ENCODE results near the gene CCNA1. TPM values are rescaled to one million over a fixed set of nuclear protein-coding genes. Genes with fewer than 3 reads are reported as not detected.

CCNA1 gene
- total RNA-seq, 1 donor from 2014 or later: 0.20 TPM

DNA sequence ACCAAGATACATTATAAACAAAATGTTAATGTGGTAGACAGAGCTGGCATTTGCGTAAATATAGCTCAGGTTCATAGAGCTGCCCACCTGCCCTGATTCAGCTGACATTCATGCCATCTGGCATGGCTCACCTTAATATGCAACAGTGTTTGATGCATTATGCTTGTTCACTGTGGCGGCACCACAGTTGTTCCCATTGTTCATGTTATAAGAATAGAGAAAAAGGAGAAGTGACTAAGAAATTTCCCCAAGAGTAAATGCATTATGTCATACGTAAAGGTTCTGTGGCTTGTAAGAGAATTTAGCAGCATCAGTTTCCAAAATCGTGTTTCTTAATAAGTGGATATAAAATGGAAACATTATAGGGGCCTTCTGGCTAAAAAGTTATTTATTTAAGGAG, 4.5 kb downstream of the CCNA1 start:
- no peaks in the 10 kb centered on the region for H3K36me3 Mint-ChIP-seq (ENCODE audit: low read depth)
- H3K4me1 Mint-ChIP-seq: peaks cover 8% of the 10 kb centered on the region
- H3K9me3 Mint-ChIP-seq: no peaks in the 10 kb centered on the region
- peaks cover 17% of the 10 kb centered on the region for H3K27me3 Mint-ChIP-seq
- intact Hi-C loops (cut with micrococcal nuclease): no loop called here
- no peak overlapping the region for H3K4me3 Mint-ChIP-seq
- ChIA-PET CTCF (no interaction called here), POLR2A (no interaction called here)
- H3K27ac Mint-ChIP-seq: no peak overlapping the region
- TF ChIP-seq, protein P1, sequence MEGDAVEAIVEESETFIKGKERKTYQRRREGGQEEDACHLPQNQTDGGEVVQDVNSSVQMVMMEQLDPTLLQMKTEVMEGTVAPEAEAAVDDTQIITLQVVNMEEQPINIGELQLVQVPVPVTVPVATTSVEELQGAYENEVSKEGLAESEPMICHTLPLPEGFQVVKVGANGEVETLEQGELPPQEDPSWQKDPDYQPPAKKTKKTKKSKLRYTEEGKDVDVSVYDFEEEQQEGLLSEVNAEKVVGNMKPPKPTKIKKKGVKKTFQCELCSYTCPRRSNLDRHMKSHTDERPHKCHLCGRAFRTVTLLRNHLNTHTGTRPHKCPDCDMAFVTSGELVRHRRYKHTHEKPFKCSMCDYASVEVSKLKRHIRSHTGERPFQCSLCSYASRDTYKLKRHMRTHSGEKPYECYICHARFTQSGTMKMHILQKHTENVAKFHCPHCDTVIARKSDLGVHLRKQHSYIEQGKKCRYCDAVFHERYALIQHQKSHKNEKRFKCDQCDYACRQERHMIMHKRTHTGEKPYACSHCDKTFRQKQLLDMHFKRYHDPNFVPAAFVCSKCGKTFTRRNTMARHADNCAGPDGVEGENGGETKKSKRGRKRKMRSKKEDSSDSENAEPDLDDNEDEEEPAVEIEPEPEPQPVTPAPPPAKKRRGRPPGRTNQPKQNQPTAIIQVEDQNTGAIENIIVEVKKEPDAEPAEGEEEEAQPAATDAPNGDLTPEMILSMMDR (IDR thresholded peaks at IDR 0.05): no peak
- DNase-seq: no peak
- no peak for ATAC-seq (ENCODE audit: low read depth)

DNA sequence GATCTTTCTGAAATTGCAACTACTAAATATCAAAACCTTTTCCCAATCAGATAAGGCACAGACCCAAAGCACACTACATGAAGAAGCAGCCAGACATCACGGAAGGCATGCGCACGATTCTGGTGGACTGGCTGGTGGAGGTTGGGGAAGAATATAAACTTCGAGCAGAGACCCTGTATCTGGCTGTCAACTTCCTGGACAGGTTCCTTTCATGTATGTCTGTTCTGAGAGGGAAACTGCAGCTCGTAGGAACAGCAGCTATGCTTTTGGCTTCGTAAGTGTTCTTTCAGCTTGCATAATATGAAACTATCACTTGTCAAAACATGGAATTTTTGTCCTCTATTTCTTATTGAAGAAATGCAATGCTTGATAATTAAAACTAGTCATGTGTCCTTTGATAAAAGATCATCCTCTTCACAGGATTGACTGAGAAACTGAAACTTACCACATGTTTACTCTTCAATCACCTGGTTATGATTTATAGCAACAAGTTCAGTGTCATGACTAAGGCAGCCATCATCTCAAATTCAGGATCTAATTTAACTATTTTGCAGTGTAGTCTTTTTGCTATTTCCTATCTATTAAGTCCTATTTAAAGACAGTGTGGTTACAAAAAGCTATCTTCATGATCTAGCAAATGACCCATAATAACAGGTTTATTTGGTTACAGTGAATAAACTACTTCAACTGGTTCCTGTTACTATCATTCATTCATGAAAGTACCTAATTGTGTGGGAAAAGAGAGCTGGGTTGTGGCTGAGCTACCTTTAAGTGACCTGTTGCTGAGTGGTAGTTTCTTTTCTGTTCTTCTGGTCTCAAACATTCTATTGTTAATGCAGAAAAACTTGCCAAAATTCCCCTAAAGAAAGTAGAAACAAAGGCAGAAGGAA, 6.5 kb downstream of the CCNA1 start:
- DNase-seq (no peak), ATAC-seq (ENCODE audit: low read depth) (no peak)
- Mint-ChIP-seq H3K4me1 (peaks cover 1% of the 10 kb centered on the region), H3K9me3 (no peaks in the 10 kb centered on the region), H3K27me3 (peaks cover 8% of the 10 kb centered on the region), H3K4me3 (no peak overlapping the region), H3K36me3 (ENCODE audit: low read depth) (no peaks in the 10 kb centered on the region), H3K27ac (no peak overlapping the region)
- intact Hi-C loops (cut with micrococcal nuclease): no loop called here
- ChIA-PET POLR2A (no interaction called here), CTCF (no interaction called here)
- TF ChIP-seq, protein P1 (IDR thresholded peaks at IDR 0.05): no peak

DNA sequence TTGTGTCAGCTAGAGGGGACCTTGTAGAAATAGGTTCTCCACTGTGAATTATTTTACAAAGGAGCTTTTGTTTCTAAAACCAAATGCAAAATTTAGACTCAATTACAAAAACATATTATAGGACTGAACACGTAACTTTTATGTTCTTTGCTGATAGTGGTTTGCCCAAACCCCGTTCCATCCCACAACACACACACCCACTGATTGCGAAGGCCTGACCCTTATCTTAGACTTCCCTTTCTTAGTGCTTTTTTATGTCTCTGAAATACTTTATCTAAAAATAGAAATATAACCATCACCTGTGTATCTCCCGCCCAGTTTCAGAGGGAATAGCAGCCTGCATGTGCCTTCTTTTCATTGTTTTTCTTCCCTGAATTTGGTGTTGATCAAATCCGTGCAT, 13.0 kb downstream of the CCNA1 start:
- Mint-ChIP-seq H3K9me3 (no peaks in the 10 kb centered on the region), H3K27me3 (peaks cover 1% of the 10 kb centered on the region), H3K27ac (no peak overlapping the region), H3K36me3 (ENCODE audit: low read depth) (no peaks in the 10 kb centered on the region), H3K4me1 (no peaks in the 10 kb centered on the region), H3K4me3 (no peak overlapping the region)
- ChIA-PET CTCF (no interaction called here), POLR2A (no interaction called here)
- TF ChIP-seq, protein P1 (IDR thresholded peaks at IDR 0.05): no peak
- intact Hi-C loops (cut with micrococcal nuclease): no loop called here
- ATAC-seq (ENCODE audit: low read depth) (no peak), DNase-seq (no peak)

DNA sequence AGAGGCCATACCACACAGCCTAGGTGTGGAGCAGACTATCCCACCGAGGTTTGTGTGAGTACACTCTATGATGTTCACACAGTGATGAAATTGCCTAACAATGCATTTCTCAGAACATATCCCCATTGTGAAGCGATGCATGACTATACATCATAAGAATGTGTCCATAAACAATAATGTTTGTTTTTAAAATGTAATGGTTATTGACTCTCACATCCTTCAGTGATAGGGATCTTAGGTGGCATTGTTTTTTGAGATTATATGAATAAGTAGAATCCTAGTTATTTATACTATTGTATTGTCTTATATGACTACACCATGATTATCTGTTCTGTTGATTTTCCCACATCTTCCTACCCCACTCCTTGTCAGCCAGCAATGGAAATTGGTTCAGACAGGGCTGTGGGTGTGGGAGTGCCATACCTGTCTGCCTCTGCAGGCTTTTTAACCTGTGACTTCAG, 13.6 kb downstream of the CCNA1 start:
- CTCF ChIA-PET: no interaction called here
- Mint-ChIP-seq H3K27ac (no peak overlapping the region), H3K36me3 (ENCODE audit: low read depth) (no peaks in the 10 kb centered on the region), H3K4me1 (no peaks in the 10 kb centered on the region), H3K9me3 (no peaks in the 10 kb centered on the region), H3K27me3 (peaks cover 1% of the 10 kb centered on the region), H3K4me3 (no peak overlapping the region)
- intact Hi-C loops (cut with micrococcal nuclease): no loop called here
- TF ChIP-seq, protein P1 (IDR thresholded peaks at IDR 0.05): no peak
- POLR2A ChIA-PET: no interaction called here
- ATAC-seq (ENCODE audit: low read depth) (no peak), DNase-seq (no peak)

DNA sequence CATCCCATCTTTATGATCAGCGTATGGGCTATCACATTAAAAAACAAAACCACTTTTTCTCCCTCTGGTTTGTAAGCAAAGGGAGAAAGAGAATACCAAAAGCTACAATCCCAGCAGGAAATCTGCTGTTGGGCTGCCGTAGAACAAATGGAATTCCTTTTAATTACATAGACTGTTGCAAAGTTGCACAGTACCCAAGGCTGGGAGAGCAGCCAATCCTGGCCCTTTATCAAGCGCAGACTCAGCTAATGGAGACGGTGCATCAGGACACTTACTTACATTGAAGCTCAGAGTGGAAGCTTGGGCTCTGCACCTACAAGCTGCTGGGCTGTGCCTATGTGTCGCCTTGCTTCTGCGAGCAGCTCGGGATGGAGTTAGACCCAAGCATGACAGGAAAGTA, 15.2 kb downstream of the CCNA1 start:
- intact Hi-C loops (cut with micrococcal nuclease): no loop called here
- DNase-seq (no peak), ATAC-seq (ENCODE audit: low read depth) (no peak)
- Mint-ChIP-seq H3K4me3 (no peak overlapping the region), H3K9me3 (no peaks in the 10 kb centered on the region), H3K36me3 (ENCODE audit: low read depth) (no peaks in the 10 kb centered on the region), H3K4me1 (no peaks in the 10 kb centered on the region), H3K27ac (no peak overlapping the region), H3K27me3 (peaks cover 1% of the 10 kb centered on the region)
- TF ChIP-seq, protein P1 (IDR thresholded peaks at IDR 0.05): no peak
- CTCF ChIA-PET: no interaction called here
- POLR2A ChIA-PET: no interaction called here
